RPMI8226 (cell line): ENCODE data around the gene LRRC18.

Experiments
- DNase-seq: peaks from one replicate; pipeline ENCODE4 v3.0.0-alpha.2; 2015

Gene LRRC18

DNA sequence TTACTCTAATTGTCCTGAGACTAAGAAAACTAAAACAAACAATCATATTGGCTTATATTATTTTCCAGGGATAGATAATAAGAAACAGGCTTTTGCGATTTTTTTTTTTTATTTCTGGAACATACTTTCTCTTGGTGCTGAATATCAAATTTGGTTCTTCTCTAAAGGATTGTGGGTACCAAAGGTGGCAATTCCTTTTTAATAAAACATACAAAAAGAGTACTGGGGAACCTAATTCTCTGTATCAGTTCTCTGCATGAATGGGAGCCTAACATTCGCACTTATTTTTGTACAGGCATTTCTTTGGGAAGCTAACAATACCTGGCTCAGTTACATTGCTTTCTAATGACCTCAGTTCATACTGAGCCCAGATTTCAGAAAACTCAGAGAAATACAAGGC is 32.8 kb downstream of the LRRC18 start:
- no peak for DNase-seq

DNA sequence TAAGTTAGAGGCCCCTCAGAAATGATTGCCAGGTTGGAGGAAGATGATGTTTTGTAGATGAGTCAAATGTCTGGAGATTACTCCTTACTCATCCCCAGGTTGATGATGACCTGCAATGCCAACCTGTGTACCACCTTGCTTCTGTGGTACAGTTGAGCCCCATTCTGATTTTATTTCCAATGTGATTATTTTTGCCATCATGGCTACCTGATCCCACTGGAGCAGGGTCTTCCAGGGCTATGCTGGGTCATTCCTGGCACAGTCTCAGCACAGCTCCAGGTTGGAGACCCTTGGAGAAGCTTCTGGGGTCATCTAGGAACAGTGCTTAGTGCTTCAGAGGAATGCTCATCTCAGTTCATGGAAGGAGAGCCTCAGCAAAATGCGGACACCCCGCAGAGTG is 34.3 kb downstream of the LRRC18 start:
- no peak for DNase-seq

DNA sequence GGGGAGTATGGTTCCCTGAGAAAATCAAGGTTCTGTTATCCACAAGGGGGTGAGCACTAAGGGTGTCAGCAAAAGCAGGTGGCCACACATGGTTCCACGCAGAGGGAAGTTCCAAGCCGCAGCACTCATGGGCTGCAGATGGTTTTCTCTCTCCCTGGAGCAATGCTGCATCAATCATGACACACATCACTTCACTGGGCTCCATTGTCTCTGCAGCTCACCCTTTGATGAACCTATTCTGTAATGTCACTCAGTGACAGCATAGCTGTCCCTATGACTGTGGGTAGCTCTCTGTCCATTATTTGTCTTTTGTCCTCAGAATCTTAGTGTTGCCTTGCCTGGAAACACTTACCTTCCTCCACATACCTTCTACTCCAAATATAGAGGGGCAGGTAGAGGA is 34.8 kb downstream of the LRRC18 start:
- DNase-seq = no peak

DNA sequence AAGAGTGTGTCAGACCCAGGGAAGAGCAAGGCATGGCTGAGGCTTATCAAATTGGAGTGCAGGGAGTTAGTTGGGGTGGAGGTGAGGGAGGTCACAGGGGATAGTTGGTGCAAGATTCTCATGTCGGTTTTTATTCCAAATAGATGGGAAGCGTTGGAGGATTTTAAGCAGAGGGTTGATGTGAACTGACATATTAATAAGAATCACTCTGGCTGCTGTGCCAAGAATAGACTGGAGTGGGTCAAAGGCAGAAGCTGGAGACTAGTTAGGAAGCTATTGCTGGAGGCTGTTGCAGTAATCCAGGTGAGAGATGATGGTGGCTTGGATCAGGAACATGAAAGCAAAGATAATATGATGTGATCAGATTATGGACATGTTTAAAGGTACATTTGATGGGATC is 36.5 kb downstream of the LRRC18 start:
- no peak for DNase-seq

DNA sequence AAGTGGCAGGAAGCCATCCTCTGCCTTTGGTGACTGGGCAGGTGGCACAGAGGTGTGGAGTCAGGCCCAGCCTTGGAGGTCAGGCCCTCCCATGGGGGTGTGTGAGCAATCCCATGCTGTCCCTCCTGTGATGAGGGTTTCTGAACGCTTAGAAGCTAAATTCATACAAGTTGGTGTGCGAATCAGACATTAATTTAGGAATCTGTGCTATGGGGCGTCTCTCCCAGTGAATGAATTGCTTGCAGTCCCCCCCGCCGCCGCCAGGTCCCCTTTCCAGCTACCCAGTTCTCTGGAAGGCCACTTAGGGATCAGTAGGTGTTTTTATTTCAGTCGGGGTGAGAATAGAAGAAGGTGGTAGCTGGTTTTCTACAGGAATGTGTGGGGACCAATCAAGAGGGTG is 37.5 kb downstream of the LRRC18 start:
- no peak for DNase-seq

DNA sequence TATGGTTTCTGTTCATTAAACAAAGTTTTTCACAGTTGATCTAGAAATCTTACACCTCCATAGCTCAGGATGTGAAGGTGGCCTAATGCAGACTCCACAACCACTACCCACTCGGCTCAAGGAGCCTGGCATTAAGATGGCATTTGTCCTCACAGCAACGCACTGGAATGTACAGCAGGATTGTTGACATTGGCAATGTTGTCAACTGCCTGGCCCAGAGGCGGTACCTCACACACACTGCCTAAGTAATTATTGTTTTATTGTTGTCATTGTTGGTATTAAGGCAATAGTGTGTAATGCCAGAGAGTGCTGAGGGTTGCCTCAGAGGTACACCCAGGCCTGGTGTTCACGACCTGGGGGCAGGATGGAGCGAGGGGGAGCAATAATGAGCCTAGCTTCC is 38.3 kb downstream of the LRRC18 start:
- no peak for DNase-seq

DNA sequence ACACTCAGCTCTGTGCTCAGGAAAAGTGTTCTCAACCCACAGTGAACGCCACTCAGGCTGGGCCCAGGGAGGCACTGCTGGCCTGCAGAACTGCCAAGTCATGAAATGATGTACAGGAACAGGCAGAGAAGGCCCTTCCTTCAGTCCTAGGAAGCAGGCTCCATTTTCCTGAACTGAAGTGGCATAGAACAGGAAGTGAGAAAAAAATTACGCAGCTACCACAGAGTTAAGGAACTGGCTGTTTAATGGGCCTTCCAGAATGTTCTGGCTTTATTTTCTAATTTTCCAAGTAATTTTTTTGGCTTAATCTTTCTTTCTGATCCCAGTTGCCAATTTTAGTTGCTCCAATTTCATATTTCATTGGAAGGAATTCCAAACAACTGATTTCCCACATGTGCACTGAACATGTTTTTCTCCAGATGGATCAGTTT is 39.3 kb downstream of the LRRC18 start:
- DNase-seq = no peak

DNA sequence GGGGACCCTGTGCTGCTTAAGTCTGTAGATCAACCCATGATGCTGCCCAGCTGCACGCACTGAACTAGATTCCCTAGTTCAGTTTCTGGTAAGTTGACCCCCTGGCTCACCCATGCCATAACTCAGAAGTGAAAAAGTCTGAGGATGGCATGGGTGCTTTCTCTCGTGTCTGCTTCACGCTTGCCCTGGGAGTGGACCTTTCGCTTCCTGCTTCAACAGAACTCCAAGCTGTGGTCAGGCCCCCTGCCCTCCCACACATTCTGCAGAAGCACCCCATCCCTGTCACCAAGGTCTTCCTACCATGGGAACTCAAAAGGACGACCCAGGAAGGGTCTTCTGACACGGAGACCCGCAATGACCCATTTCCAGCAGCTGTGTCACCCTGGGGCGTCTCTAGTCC is 39.9 kb downstream of the LRRC18 start:
- DNase-seq = no peak

DNA sequence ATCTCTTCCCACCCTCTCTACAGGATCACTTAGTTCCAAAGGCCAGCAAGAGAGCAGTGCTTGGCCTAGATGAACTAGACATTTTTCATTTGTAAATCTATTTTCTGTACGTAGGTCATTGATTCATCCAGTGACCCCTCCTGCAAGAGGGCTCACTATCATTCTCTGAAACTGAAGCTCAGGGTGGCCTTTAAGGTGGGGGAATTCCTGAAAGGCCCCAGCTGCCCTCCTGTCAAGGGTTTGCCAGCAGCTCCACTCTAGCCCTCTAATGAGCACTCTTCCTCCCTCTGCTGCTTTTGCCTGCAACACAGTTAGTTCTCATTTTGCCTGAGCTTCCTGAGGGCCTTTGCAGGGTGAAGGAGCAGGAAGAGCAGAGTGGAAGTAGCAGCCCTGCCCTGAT is 41.2 kb downstream of the LRRC18 start:
- no peak for DNase-seq

DNA sequence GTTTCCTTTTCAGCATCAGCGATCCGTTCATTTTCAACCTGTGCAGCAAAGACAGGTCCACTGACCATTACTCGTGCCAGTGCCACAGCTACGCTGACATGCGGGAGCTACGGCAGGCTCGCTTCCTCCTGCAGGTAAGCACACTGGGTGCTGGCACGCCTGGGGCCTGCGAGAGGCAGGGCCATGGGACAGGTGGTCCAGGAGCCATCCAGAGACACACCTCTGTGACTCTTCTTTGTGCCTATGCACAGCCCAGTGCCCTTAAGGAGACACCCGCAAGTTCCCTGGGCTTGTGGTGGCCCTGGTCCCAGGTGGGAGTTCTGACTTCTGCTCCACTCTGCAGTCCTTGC is 42.2 kb downstream of the LRRC18 start:
- no peak for DNase-seq

DNA sequence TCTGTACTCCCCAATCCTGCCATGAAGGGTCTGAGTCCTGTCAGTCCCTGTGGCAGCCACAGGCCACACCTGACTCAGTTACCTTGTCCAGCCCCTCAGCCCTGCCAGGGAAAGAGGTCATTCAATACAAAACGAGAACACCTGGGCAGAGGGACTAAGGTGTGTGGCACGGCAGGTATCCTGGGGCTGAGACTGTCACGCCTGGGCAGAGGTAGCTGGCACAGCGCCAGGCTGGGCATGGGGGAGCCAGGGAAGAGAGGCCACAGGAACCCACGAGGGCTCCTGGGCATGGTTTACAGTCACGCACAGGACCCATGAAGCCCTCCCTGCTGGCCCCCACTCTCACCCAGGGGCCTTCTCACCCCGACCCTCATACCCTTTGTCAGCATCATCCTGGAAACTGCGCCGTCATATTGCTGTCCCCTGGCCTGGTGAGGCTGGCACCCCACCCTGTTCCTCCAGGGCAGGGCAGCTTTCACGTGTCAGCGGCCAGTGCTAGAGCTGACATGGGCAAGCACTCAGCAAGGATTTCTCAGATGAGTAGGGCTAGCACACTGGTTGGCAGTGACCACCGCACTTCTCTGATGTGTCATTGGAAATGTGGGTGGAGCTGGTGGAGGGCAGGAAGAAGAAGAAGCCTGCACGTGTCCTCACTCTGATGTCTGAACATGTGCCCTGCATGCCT is 42.7 kb downstream of the LRRC18 start:
- DNase-seq = no peak

DNA sequence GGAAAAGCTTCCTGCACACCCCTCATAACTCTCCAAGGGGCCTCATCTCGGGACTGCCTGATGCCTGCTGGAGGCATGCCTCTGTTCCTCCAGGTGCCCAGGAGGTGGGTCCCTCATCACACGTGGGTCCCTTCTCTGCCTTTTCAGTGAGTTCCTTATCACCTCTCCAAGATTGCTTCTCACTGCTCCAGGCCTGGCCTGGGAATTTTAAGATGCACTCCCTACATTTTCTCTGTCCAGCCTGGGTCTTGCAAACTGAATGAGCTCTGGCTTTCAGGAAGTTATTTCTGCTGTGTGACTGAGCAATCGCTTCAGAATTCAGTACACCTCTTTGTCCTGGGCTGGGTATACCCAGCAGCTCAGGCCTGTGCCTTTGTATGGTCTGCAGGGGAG is 43.8 kb downstream of the LRRC18 start:
- no peak for DNase-seq

DNA sequence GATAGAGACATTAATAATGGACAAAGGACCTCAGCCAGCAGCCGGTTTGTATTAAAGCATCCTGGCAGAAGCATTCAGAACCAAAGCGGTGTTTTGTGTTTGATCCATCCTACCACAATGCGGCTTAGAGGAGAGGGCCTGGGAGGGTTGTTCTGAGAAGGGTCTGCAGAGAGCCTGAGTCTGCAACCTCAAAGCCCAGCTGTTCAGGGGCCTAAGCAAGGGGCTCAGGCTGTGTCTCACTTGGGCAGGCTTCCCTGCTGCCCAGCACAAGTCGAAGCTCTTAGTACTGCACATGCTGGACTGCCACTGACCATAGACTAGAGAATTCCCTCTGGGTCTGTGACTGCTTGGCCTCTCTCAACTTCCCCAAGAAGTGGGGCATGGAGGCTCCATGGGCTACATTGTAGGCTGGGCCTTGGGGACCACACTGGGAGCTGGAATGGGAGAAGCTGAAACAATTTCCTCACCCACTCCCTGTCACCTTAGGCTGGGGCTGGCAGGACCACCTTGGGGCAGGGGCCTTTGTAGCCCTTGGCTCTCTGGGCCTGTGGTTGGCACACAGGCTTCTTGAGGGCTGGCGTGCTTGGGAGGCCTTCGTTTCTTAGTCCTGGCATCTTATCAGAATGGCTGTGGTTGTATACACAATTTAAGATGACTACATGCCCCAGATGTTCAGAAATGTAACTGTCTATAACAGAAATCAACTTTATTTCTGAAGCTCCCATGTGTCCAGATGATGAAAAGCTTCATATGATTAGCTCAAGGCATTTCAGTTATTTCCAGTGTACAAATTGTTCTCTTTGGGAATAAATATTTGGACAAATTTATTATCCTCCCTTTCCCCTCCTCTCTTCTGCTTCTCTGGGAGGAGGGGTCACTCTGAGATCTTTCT is 44.5 kb downstream of the LRRC18 start:
- no peak for DNase-seq

DNA sequence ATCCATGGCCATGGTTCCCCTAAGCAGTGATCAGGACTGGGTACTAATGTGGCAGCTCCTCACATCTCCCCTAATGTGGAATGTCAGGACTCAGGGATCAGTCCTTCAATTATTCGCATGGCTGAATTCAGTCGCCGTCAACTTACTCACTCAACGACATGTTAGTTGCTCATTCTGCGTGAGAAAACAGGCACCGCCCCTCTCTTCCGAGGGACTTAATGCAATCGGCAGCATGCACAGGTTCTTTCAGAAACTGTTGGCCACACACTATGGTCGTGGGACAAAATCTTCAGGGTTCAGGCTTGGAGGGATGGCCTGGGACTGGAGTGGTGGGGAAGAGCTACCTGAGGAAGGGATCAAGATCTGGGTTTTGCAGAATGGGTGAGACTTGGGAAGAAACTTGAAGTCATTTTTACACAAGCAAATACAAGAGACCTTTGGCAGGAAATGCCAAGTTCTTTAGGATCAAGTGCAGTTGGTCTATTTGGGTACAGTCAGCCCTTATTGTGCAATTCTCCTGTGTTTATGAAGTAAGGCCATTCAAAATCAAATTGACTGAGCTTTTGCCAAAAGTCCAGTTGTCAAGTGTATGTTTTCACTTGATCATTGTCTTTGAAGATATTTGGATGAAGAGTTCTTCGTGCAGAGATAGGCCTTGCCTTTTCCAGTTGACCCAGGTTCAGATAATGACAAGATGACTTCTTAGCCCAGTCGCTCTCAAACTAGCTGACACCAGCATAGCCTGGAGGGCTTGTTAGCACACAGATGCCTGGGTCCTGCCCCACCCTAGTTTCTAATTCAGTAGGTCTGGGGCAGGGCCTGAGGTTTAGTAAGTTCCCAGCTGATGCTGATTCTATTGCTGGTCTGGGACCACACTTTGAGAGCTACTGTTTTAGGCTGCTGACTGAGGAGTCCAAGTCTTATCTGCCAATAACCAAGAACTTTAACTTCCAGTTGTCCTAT is 48.5 kb downstream of the LRRC18 start:
- no peak for DNase-seq

DNA sequence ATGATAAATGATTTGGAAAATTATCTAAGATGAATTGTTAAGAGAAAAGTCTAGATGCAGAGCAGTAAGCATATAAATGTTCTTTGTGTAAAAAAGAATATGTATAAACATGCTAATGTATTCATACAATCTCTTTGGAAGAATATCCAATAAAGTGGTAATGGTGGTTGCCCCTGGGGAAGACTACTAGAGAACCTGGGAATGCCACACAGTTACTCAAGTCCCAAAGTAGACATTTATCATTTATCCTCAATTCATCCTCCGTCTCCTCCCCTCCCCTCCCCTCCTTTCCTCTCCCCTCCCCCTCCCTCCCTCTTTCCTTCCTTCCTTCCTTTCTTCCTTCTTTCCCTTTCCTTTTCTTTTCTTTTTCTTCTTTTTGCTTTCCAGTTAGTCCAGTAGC is 51.7 kb downstream of the LRRC18 start:
- DNase-seq = no peak

DNA sequence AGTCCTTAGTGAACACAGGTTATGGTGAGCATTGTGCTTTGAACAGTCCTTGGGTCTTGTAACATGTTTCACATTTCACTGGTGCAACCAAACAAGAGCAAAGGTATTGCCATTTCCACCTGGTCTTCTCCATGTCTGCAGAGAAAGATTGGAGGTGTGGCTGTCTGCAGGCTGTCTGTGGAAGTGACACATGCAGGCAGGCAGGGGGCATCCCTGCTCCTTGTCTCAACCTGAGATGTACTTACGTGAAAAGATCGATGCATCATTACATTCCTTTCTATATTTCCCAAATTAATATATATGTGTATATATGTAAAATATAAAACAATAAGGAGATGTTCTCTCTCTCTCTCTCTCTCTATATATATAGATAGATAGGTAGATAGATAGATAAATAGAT is 54.3 kb downstream of the LRRC18 start:
- DNase-seq = peak; percentile 26

DNA sequence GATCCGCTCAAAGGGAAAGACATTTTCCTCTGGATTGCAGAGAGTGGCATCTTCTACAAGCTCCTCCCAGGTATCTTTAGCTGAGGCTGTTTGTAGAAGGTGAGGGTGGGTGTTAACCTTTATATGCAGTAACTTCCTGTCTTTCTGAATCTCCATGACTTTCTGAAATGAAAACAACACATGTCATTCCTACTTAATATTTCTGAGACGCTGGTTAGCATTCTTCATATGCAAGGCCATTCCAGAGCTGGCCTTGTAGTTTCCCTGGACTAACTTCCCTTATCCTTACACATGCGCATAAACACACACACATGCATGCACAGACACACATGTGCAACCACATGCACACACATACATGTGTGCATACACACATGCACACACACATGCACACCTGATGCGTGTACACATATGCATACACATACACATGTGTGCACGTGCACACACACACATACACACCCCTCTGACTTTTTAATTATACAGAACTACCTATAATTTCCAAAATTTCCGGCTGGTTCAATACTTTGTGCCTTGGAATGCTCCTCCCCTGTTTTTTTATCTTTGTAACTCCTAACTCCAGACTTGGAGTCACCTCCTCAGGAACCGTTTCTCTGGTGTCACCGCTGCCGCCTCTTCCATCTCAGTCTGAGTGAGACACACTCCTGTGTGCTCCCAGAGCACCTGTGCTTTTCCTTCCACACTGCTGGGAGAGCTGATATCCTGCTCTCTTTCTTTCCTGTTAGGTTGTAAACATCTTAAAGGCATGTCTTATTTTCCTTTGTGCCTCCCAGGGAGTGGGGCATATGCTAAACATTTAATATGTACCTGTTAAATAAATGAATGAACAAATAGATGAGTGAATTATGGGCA is 55.2 kb downstream of the LRRC18 start:
- no peak for DNase-seq

DNA sequence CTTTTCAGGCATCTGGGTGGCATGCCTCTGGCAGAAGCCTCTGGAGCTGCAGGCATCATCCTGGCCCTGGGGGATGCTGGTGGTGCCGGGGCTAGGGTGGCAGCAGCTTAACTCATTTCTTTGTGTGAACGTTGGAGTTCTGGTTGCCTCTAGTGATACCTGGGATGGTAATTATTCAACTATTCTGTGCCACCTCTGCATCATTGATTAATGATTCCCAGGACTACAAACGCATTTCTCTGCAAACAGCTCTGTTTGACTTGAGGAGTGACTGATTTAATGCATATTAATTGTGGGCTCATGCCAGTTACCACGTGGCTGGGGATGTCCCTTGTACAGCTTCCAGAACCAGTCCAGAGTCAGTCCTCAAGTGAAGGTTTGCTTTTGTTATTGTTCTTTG is 55.9 kb downstream of the LRRC18 start:
- DNase-seq = no peak

DNA sequence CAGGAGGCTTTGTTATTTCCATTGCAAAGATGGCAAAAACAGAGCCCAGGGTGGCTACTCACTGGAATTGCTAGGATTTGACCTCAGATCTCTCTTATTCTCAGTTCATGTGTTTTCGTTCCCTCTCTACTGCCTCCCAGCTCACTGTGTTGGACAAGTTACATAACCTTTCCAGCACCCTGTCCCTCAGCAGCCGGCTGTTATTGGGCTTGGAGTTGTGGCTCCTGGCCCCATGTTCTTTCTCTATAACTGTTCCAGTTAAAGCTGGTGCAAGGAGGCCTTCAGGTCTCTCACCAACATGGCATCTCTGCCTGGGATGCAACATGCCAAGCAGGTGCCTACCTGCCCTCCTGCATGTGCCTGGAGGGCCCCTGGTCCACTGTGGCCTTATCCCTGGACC is 56.8 kb downstream of the LRRC18 start:
- no peak for DNase-seq

DNA sequence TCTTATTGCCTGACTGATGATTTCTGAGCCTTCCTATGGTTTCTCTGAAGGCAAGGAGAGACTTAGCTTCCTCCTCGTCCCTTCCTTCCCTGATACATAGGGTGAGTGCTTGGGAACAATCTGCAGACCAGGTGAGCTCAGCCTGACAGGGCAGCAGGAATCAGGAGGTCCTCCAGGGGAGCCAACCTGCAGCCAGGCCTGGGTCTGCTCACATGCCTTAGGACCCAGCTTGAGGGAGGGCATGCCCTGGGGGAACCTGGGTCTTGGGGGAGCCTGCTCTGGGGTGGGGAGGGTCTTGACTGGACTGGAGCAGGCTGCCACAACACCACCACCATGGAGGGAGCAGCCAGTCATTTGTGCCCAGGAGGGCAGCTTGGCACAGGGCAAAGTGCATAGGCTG is 57.7 kb downstream of the LRRC18 start:
- DNase-seq = no peak

DNA sequence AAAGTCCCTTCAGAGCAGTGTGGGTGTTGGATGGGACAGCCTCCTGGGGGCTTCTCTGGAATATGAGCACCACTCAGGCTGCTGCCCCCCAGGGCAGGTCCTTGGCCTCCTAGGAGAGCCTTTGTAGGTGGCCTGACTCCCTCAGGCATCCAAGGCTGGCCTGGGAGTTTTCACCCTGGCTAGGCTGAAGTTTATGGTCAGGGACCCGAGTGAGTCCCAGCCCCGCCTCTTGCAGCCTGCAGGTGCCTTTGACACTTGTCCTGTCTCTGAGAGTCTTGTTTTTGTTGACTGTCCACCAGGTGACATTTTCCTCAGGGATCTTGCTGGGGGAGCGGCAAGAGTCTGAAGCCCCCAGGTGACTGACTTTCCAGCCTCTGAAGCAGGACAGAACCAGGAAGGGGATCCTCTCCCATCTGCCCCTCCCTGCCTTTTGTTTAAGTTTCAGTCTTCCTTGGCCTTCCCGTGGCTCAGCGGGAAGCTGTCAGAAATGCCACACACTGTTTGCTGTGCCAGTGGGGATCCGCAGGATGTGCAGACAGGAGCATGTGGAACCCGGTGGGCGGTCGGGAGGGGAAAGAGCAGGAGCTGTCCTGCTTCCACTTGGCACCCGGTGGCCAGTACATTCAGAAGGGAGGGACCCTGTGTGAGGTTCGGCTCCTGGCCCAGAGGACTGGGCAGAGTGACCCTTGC is 59.5 kb downstream of the LRRC18 start:
- no peak for DNase-seq

DNA sequence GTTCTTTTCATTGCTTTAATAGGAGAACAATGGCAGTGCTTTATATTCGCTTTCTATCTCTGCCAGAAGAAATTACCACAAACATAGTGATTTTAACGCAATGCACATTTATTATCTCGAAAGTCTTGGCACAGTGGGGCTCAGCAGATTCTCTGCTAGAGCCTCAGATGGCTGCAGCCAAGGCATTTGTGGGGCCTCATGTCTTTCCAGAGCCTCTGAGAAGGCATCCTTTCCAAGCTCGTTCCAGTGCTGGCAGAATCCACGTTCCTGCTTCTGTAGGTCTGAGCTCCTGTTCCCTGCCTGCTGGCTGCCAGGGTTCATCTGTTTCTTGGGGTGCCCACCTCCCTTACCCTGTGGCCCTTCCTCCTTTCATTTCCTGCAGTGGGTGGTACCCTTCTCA is 60.2 kb downstream of the LRRC18 start:
- DNase-seq = no peak
